Measurements from ENCODE around the gene FBXL5.

The FBXL5 gene

DNA sequence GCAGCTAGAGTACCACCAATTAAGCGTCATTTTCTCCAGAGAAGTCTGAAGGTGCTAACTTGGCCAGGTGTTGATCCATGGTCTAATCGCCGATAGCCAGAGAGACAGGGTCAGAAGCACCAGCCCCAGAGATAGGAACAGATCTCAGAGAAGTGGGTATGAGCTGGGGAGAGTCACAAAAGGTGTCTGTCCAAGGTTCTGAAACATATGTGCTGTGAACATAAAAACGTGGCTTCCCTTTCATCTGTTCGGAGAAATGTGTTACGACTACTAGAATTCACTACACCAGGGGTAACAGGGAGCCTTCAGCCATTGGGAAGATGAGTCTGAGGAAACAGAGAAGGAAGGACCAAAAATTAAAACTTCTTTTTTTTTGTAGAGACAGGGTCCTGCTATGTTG, 91.3 kb downstream of the FBXL5 start:
- H3K27me3 ChIP-seq (ENCODE audit: insufficient read depth, low read length) = no peaks in the 10 kb centered on the region
- no peak overlapping the region for H3K9ac ChIP-seq (ENCODE audit: low read length)
- H3K36me3 ChIP-seq (ENCODE audit: insufficient read depth, low read length) = no peaks in the 10 kb centered on the region
- no peak overlapping the region for H3K4me3 ChIP-seq (ENCODE audit: low read depth, low read length, poor library complexity, severe bottlenecking)
- H3K79me2 ChIP-seq (ENCODE audit: insufficient read depth, low read length) = no peaks in the 10 kb centered on the region
- no peak for TF ChIP-seq EZH2 (IDR thresholded peaks at IDR 0.05; ENCODE audit: borderline replicate concordance, low read length)
- TF ChIP-seq, protein P1, sequence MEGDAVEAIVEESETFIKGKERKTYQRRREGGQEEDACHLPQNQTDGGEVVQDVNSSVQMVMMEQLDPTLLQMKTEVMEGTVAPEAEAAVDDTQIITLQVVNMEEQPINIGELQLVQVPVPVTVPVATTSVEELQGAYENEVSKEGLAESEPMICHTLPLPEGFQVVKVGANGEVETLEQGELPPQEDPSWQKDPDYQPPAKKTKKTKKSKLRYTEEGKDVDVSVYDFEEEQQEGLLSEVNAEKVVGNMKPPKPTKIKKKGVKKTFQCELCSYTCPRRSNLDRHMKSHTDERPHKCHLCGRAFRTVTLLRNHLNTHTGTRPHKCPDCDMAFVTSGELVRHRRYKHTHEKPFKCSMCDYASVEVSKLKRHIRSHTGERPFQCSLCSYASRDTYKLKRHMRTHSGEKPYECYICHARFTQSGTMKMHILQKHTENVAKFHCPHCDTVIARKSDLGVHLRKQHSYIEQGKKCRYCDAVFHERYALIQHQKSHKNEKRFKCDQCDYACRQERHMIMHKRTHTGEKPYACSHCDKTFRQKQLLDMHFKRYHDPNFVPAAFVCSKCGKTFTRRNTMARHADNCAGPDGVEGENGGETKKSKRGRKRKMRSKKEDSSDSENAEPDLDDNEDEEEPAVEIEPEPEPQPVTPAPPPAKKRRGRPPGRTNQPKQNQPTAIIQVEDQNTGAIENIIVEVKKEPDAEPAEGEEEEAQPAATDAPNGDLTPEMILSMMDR (IDR thresholded peaks at IDR 0.05; ENCODE audit: low read length) = no peak
- no peaks in the 10 kb centered on the region for H3F3A ChIP-seq (ENCODE audit: insufficient read depth, low read length)
- no peak overlapping the region for H3K27ac ChIP-seq (ENCODE audit: low read depth, low read length, poor library complexity, severe bottlenecking)
- no peak overlapping the region for H3K4me2 ChIP-seq (ENCODE audit: low read length)
- no peaks in the 10 kb centered on the region for H4K20me1 ChIP-seq (ENCODE audit: insufficient read depth, low read length)
- no peaks in the 10 kb centered on the region for H3K9me3 ChIP-seq (ENCODE audit: low read length)
- no peaks in the 10 kb centered on the region for H3K9me2 ChIP-seq (ENCODE audit: low read depth, low read length)
- H2AFZ ChIP-seq (ENCODE audit: low read length) = no peak overlapping the region
- H3K4me1 ChIP-seq (ENCODE audit: insufficient read depth, low read length, severe bottlenecking) = no peaks in the 10 kb centered on the region

DNA sequence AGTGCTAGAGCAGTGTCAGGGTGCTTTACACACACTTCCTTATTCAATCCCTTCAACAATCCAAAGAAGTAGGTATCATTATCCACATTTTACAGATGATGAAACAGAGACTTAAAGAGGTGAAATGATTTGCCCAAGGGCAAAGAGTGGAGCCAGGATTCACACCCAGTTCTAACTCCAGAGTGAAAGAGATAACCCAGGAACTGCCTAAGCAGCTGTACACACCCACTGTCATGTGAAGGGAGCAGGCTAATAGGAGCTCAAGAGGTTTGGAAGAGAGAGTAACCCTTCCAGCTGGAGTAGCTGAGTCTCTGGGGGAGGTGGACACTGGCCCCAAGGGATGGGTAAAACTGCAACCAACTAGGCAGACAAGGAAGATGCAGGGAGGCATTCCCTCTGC, 92.5 kb downstream of the FBXL5 start:
- H3K27me3 ChIP-seq (ENCODE audit: insufficient read depth, low read length) = no peaks in the 10 kb centered on the region
- no peak overlapping the region for H3K4me3 ChIP-seq (ENCODE audit: low read depth, low read length, poor library complexity, severe bottlenecking)
- no peak overlapping the region for H2AFZ ChIP-seq (ENCODE audit: low read length)
- no peaks in the 10 kb centered on the region for H3K79me2 ChIP-seq (ENCODE audit: insufficient read depth, low read length)
- H4K20me1 ChIP-seq (ENCODE audit: insufficient read depth, low read length) = no peaks in the 10 kb centered on the region
- H3K27ac ChIP-seq (ENCODE audit: low read depth, low read length, poor library complexity, severe bottlenecking) = no peak overlapping the region
- no peaks in the 10 kb centered on the region for H3K9me3 ChIP-seq (ENCODE audit: low read length)
- H3K4me2 ChIP-seq (ENCODE audit: low read length) = no peak overlapping the region
- no peak for TF ChIP-seq EZH2 (IDR thresholded peaks at IDR 0.05; ENCODE audit: borderline replicate concordance, low read length)
- TF ChIP-seq, protein P1 (IDR thresholded peaks at IDR 0.05; ENCODE audit: low read length) = no peak
- H3K9me2 ChIP-seq (ENCODE audit: low read depth, low read length) = no peaks in the 10 kb centered on the region
- no peaks in the 10 kb centered on the region for H3K36me3 ChIP-seq (ENCODE audit: insufficient read depth, low read length)
- no peaks in the 10 kb centered on the region for H3F3A ChIP-seq (ENCODE audit: insufficient read depth, low read length)
- no peak overlapping the region for H3K9ac ChIP-seq (ENCODE audit: low read length)
- H3K4me1 ChIP-seq (ENCODE audit: insufficient read depth, low read length, severe bottlenecking) = no peaks in the 10 kb centered on the region

DNA sequence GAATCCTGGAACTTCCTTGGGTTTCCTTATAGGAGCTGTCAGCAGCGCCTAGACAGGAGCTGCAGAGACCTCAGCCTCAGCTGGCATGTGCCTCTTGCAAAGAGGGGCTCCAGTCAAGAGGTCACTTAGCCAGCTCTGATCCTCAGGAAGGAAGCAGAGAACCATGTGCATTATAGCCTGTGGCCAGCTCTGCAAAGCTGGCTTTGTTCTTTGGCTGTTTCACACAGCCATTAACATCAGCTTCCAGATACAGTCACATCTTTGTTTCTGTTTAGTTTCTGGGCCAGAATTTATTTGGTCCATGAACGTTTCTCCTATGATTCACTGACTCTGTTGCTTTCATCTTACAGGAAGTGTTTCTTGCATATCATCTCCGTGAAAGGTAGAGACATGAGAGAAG, 93.0 kb downstream of the FBXL5 start:
- H3K79me2 ChIP-seq (ENCODE audit: insufficient read depth, low read length) = no peaks in the 10 kb centered on the region
- no peaks in the 10 kb centered on the region for H3F3A ChIP-seq (ENCODE audit: insufficient read depth, low read length)

More for the DNA sequence above, 93.0 kb downstream of the FBXL5 start:
- Histone ChIP-seq H3K4me1 (ENCODE audit: insufficient read depth, low read length, severe bottlenecking) (no peaks in the 10 kb centered on the region), H2AFZ (ENCODE audit: low read length) (no peak overlapping the region), H4K20me1 (ENCODE audit: insufficient read depth, low read length) (no peaks in the 10 kb centered on the region), H3K4me3 (ENCODE audit: low read depth, low read length, poor library complexity, severe bottlenecking) (no peak overlapping the region), H3K9me2 (ENCODE audit: low read depth, low read length) (no peaks in the 10 kb centered on the region), H3K4me2 (ENCODE audit: low read length) (no peak overlapping the region), H3K9ac (ENCODE audit: low read length) (no peak overlapping the region), H3K27ac (ENCODE audit: low read depth, low read length, poor library complexity, severe bottlenecking) (no peak overlapping the region), H3K27me3 (ENCODE audit: insufficient read depth, low read length) (no peaks in the 10 kb centered on the region), H3K9me3 (ENCODE audit: low read length) (no peaks in the 10 kb centered on the region), H3K36me3 (ENCODE audit: insufficient read depth, low read length) (no peaks in the 10 kb centered on the region)
- TF ChIP-seq, protein P1 (IDR thresholded peaks at IDR 0.05; ENCODE audit: low read length) = no peak
- no peak for TF ChIP-seq EZH2 (IDR thresholded peaks at IDR 0.05; ENCODE audit: borderline replicate concordance, low read length)

Measured in OCI-LY1 (cell line).